B cell (primary cell): ENCODE measurements around the gene CCDC146. TPM values are rescaled to one million over a fixed set of nuclear protein-coding genes. Genes with fewer than 3 reads are reported as not detected.
"Not testable (repeated sequence)": the region's sequence is repeated elsewhere in the genome, so short reads cannot be mapped to it uniquely, and the experiment has no call there.

ENCODE experiments used
- ATAC-seq: fragments of 200-7000 bp; cut with Tn5 transposase; one replicate; pipeline ENCODE4 v1.10.0; 2021; ENCODE audit warnings: low read depth, mild to moderate bottlenecking, moderate number of reproducible peaks, moderate library complexity
- CTCF ChIA-PET: fragments of 350-600 bp; sonication (Branson Sonifier 250); formaldehyde crosslinking; loops from one replicate; lab custom pipeline; 2021; ENCODE audit warnings: antibody characterized with exemption, inconsistent platforms; lab: Charles Lee
- POLR2A ChIA-PET: fragments of 350-600 bp; sonication (Branson Sonifier 250); formaldehyde crosslinking; loops from one replicate; lab custom pipeline; 2021; ENCODE audit warnings: antibody characterized with exemption; lab: Charles Lee
- DNase-seq: peaks from one replicate; pipeline ENCODE4 v3.0.0; 2013
- H2AFZ ChIP-seq: 2 replicates; pipeline ENCODE4 v1.6.1; 2012; ENCODE audit warnings: mild to moderate bottlenecking, low read depth, low read length; ENCODE audit not compliant: insufficient read depth, poor library complexity, severe bottlenecking
- H3K27ac ChIP-seq, 2 donors: 1 replicate in 1 of 2; 2 replicates in 1 of 2; pipeline ENCODE4 v1.5.1; 2012 to 2013; ENCODE audit warnings: low read length in 2 of 2, mild to moderate bottlenecking in 2 of 2, moderate library complexity in 1 of 2
- H3K27me3 ChIP-seq, 4 experiments: fragments of 200-600 bp in 1 of 4; sonication (generic) in 1 of 4; replicated peaks in 1 of 4; 1 replicate in 2 of 4; 2 replicates in 2 of 4; pipeline versions ENCODE4 v1.6.1 to v1.7.0; 2013 to 2016; ENCODE audit warnings: low read length in 3 of 4, mild to moderate bottlenecking in 2 of 4, mixed read lengths in 1 of 4, moderate library complexity in 1 of 4; ENCODE audit not compliant: insufficient read depth in 4 of 4, control insufficient read depth in 3 of 4; ENCODE audit errors: control extremely low read depth in 1 of 4
- H3K36me3 ChIP-seq, 2 experiments: replicated peaks in 1 of 2; 1 replicate in 1 of 2; 2 replicates in 1 of 2; pipeline versions ENCODE4 v1.6.1 to v1.7.1; 2013; ENCODE audit warnings: low read length in 1 of 2; ENCODE audit not compliant: insufficient read depth in 2 of 2, control insufficient read depth in 1 of 2; ENCODE audit errors: control extremely low read depth in 1 of 2, extremely low read depth in 1 of 2
- H3K4me1 ChIP-seq, 2 donors: fragments of 200-600 bp in 1 of 2; sonication (generic) in 1 of 2; 1 replicate in 1 of 2; 2 replicates in 1 of 2; pipeline versions ENCODE4 v1.5.1 to v1.6.1; 2013 to 2017; ENCODE audit warnings: low read length in 2 of 2; ENCODE audit not compliant: control insufficient read depth in 2 of 2, insufficient read depth in 2 of 2
- H3K4me2 ChIP-seq: replicated peaks from 2 replicates; pipeline ENCODE3; 2012; ENCODE audit warnings: mild to moderate bottlenecking, low read depth, low read length; ENCODE audit not compliant: poor library complexity, severe bottlenecking
- H3K4me3 ChIP-seq, 5 experiments: fragments of 200-600 bp in 1 of 5; sonication (generic) in 1 of 5; 1 replicate in 3 of 5; 2 replicates in 2 of 5; pipeline versions ENCODE4 v1.5.1 to v1.7.0; 2011 to 2016; ENCODE audit warnings: low read length in 4 of 5, mild to moderate bottlenecking in 4 of 5, low read depth in 2 of 5, control low read depth in 1 of 5, moderate library complexity in 1 of 5; ENCODE audit not compliant: insufficient read depth in 1 of 5; ENCODE audit errors: control extremely low read depth in 1 of 5, extremely low read depth in 1 of 5
- H3K79me2 ChIP-seq: fragments of 200-600 bp; sonication (generic); one replicate; pipeline ENCODE4 v1.6.0; 2016; ENCODE audit warnings: low read length; ENCODE audit not compliant: control insufficient read depth, insufficient read depth
- H3K9ac ChIP-seq: fragments of 200-600 bp; sonication (generic); 2 replicates; pipeline ENCODE4 v1.6.1; 2017; ENCODE audit warnings: mild to moderate bottlenecking, low read length, moderate library complexity
- H3K9me3 ChIP-seq, 3 donors: one replicate each; pipeline versions ENCODE4 v1.6.1 to v1.7.1; 2013; ENCODE audit warnings: low read length in 2 of 3; ENCODE audit not compliant: control insufficient read depth in 2 of 3, insufficient read depth in 1 of 3; ENCODE audit errors: control extremely low read depth in 1 of 3
- H4K20me1 ChIP-seq: 2 replicates; pipeline ENCODE4 v1.6.0; 2012; ENCODE audit warnings: mild to moderate bottlenecking, low read length; ENCODE audit not compliant: insufficient read depth, control insufficient read depth, poor library complexity, severe bottlenecking
- H3K27ac Mint-ChIP-seq: one replicate; pipeline ENCODE4 v1.8.0; 2021; ENCODE audit warnings: mixed read lengths
- H3K27me3 Mint-ChIP-seq: one replicate; pipeline ENCODE4 v1.8.0; 2021; ENCODE audit warnings: mixed read lengths
- H3K4me1 Mint-ChIP-seq: one replicate; pipeline ENCODE4 v1.8.0; 2021; ENCODE audit warnings: mixed read lengths
- H3K4me3 Mint-ChIP-seq: one replicate; pipeline ENCODE4 v1.8.0; 2021; ENCODE audit warnings: mixed read lengths
- H3K9me3 Mint-ChIP-seq: one replicate; pipeline ENCODE4 v1.8.0; 2022; ENCODE audit warnings: mixed read lengths; ENCODE audit not compliant: insufficient read depth
- WGBS: methylation state at CpG from one replicate; pipeline ENCODE4 v1.1.5; 2013; ENCODE audit warnings: missing lambda C conversion rate; ENCODE audit not compliant: insufficient coverage; 5-methylcytosine and 5-hydroxymethylcytosine counted together
- intact Hi-C: fragments of 100-400 bp; cut with micrococcal nuclease; formaldehyde crosslinking; loops from one replicate; pipeline ENCODE4 v1.10.0; 2022
- polyA plus RNA-seq: library from polyadenylated mRNA; depleted of rRNA; stranded (reverse); fragments of >200 nt; gene quantifications from 2 replicates; pipeline ENCODE4 v1.2.3, GENCODE V29; 2012
- total RNA-seq, 2 donors: library from RNA; stranded (reverse); fragments of 120-200 nt in 1 of 2; gene quantifications; 1 replicate in 1 of 2; 2 replicates in 1 of 2; pipeline versions ENCODE4 v1.2.3 to v1.2.4, GENCODE V29; 2013 to 2022

The CCDC146 gene
- total and polyA plus RNA-seq, 2 donors (not counting 1 experiment from before 2014, with no cell fraction given): 5.6 to 8.5 TPM

GRCh38 chr7:77152232-77152631 is 29.8 kb downstream of the CCDC146 start:
- DNase-seq, ATAC-seq, CTCF ChIA-PET, H3K36me3 ChIP-seq, H3K27ac ChIP-seq, H3K27ac Mint-ChIP-seq, H3K9ac ChIP-seq, H3K9me3 ChIP-seq, H3K9me3 Mint-ChIP-seq, H3K4me3 ChIP-seq, H3K27me3 ChIP-seq, H3K4me1 ChIP-seq, H3K27me3 Mint-ChIP-seq, H3K79me2 ChIP-seq, H4K20me1 ChIP-seq, H3K4me3 Mint-ChIP-seq, POLR2A ChIA-PET, H3K4me1 Mint-ChIP-seq, H2AFZ ChIP-seq, H3K4me2 ChIP-seq, intact Hi-C loops: not testable (repeated sequence)

- H3K9me3 ChIP-seq, H3K4me3 Mint-ChIP-seq, H3K27me3 Mint-ChIP-seq, H3K9ac ChIP-seq, intact Hi-C loops, H3K79me2 ChIP-seq, H3K27ac ChIP-seq, H3K4me2 ChIP-seq, CTCF ChIA-PET, H2AFZ ChIP-seq, H3K36me3 ChIP-seq, H3K27me3 ChIP-seq, POLR2A ChIA-PET, H3K4me1 ChIP-seq, H3K27ac Mint-ChIP-seq, H3K4me3 ChIP-seq, H3K9me3 Mint-ChIP-seq, H3K4me1 Mint-ChIP-seq, H4K20me1 ChIP-seq: not testable (repeated sequence)
- WGBS: no CpG with 5 or more reads among the region's 3 CpGs
- DNase-seq: peak; percentile 2
- ATAC-seq: peak; percentile 36
These were observed 32.6 kb downstream of the CCDC146 start for GRCh38 chr7:77154917-77155464.

- H3K9ac ChIP-seq, H4K20me1 ChIP-seq, H3K9me3 ChIP-seq, H3K27ac ChIP-seq, H3K27me3 ChIP-seq, intact Hi-C loops, H3K9me3 Mint-ChIP-seq, H2AFZ ChIP-seq, H3K4me3 ChIP-seq, H3K79me2 ChIP-seq, H3K27me3 Mint-ChIP-seq, H3K4me1 ChIP-seq, H3K4me1 Mint-ChIP-seq, H3K4me3 Mint-ChIP-seq, CTCF ChIA-PET, H3K27ac Mint-ChIP-seq, ATAC-seq, DNase-seq, H3K36me3 ChIP-seq, H3K4me2 ChIP-seq: not testable (repeated sequence)
- no CpG with 5 or more reads among the region's 5 CpGs for WGBS
- POLR2A ChIA-PET: interaction anchor here (0.6 kb wide), 1 partner anchor 59 kb away, joined by 3 read pairs; no protein-coding TSS in a partner anchor
These were observed 33.4 kb downstream of the CCDC146 start for GRCh38 chr7:77155601-77156377.

- H3K4me3 Mint-ChIP-seq, H3K9ac ChIP-seq, H3K36me3 ChIP-seq, intact Hi-C loops, H3K4me3 ChIP-seq, H3K27me3 Mint-ChIP-seq, H3K27ac ChIP-seq, H4K20me1 ChIP-seq, H3K79me2 ChIP-seq, H3K9me3 Mint-ChIP-seq, CTCF ChIA-PET, H3K4me1 Mint-ChIP-seq, DNase-seq, H3K4me2 ChIP-seq, POLR2A ChIA-PET, H2AFZ ChIP-seq, H3K27me3 ChIP-seq, H3K9me3 ChIP-seq, H3K4me1 ChIP-seq, H3K27ac Mint-ChIP-seq: not testable (repeated sequence)
- WGBS: no CpG with 5 or more reads among the region's 1 CpG
- ATAC-seq: peak; percentile 28
These were observed 34.6 kb downstream of the CCDC146 start for GRCh38 chr7:77157034-77157433.
